ENCODE data around the gene RAB44.

Gene RAB44

GRCh38 chr6:36706339-36706738 lies 8.7 kb downstream of the RAB44 start:
- H3K27ac ChIP-seq (ENCODE audit: low read depth in 2 of 2, low read length in 2 of 2), result no peak overlapping the region
- H3K4me3 ChIP-seq (ENCODE audit: low read length in 2 of 2), result no peak overlapping the region
- H3K27me3 ChIP-seq (ENCODE audit: control insufficient read depth in 2 of 2, insufficient read depth in 2 of 2, low read length in 2 of 2), result no peaks in the 10 kb centered on the region
- H3K4me1 ChIP-seq (ENCODE audit: control insufficient read depth in 2 of 2, insufficient read depth in 2 of 2, low read length in 2 of 2), result no peaks in the 10 kb centered on the region
- H3K9me3 ChIP-seq (ENCODE audit: control insufficient read depth in 2 of 2, low read length in 2 of 2), result no peaks in the 10 kb centered on the region
- H3K9ac ChIP-seq (ENCODE audit: low read depth in 1 of 2, low read length in 2 of 2), result no peak overlapping the region
- H3K36me3 ChIP-seq (ENCODE audit: control insufficient read depth in 2 of 2, insufficient read depth in 2 of 2, low read length in 2 of 2), result no peaks in the 10 kb centered on the region

DNA sequence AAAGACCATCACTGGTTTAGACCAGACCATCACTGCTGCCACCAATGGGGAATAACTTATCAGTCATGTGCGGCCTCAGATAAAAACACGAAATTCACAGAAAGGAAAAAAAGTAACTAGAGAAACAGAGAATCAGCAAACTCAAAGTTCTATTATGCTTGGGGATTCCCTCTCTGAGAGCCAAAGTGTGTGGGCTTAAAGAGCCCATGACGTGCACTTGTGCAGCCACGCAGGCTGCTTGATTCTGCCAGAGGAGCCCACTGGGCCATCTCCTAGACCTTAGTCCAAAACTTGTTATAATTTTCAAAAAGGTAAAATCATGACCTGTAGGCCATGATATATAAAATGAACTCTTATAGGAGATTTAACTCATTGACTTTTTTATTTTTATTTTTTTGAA lies 15.2 kb downstream of the RAB44 start:
- Histone ChIP-seq H3K4me1 (ENCODE audit: control insufficient read depth in 2 of 2, insufficient read depth in 2 of 2, low read length in 2 of 2) (peaks cover 6 to 10% of the 10 kb centered on the region in 2 donors), H3K4me3 (ENCODE audit: low read length in 2 of 2) (no peak overlapping the region), H3K36me3 (ENCODE audit: control insufficient read depth in 2 of 2, insufficient read depth in 2 of 2, low read length in 2 of 2) (no peaks in the 10 kb centered on the region), H3K27me3 (ENCODE audit: control insufficient read depth in 2 of 2, insufficient read depth in 2 of 2, low read length in 2 of 2) (no peaks in the 10 kb centered on the region), H3K27ac (ENCODE audit: low read depth in 2 of 2, low read length in 2 of 2) (no peak overlapping the region), H3K9me3 (ENCODE audit: control insufficient read depth in 2 of 2, low read length in 2 of 2) (no peaks in the 10 kb centered on the region), H3K9ac (ENCODE audit: low read depth in 1 of 2, low read length in 2 of 2) (no peak overlapping the region)

GRCh38 chr6:36713846-36714245 lies 16.2 kb downstream of the RAB44 start:
- Histone ChIP-seq H3K4me1 (ENCODE audit: control insufficient read depth in 2 of 2, insufficient read depth in 2 of 2, low read length in 2 of 2) (peaks cover 6 to 10% of the 10 kb centered on the region in 2 donors), H3K27ac (ENCODE audit: low read depth in 2 of 2, low read length in 2 of 2) (no peak overlapping the region), H3K4me3 (ENCODE audit: low read length in 2 of 2) (no peak overlapping the region), H3K36me3 (ENCODE audit: control insufficient read depth in 2 of 2, insufficient read depth in 2 of 2, low read length in 2 of 2) (no peaks in the 10 kb centered on the region), H3K27me3 (ENCODE audit: control insufficient read depth in 2 of 2, insufficient read depth in 2 of 2, low read length in 2 of 2) (no peaks in the 10 kb centered on the region), H3K9ac (ENCODE audit: low read depth in 1 of 2, low read length in 2 of 2) (no peak overlapping the region), H3K9me3 (ENCODE audit: control insufficient read depth in 2 of 2, low read length in 2 of 2) (no peaks in the 10 kb centered on the region)

- Histone ChIP-seq H3K9me3 (ENCODE audit: control insufficient read depth in 2 of 2, low read length in 2 of 2) (no peaks in the 10 kb centered on the region), H3K36me3 (ENCODE audit: control insufficient read depth in 2 of 2, insufficient read depth in 2 of 2, low read length in 2 of 2) (no peaks in the 10 kb centered on the region), H3K4me3 (ENCODE audit: low read length in 2 of 2) (no peak overlapping the region), H3K9ac (ENCODE audit: low read depth in 1 of 2, low read length in 2 of 2) (no peak overlapping the region), H3K4me1 (ENCODE audit: control insufficient read depth in 2 of 2, insufficient read depth in 2 of 2, low read length in 2 of 2) (peaks cover 6 to 10% of the 10 kb centered on the region in 2 donors), H3K27ac (ENCODE audit: low read depth in 2 of 2, low read length in 2 of 2) (no peak overlapping the region), H3K27me3 (ENCODE audit: control insufficient read depth in 2 of 2, insufficient read depth in 2 of 2, low read length in 2 of 2) (no peaks in the 10 kb centered on the region)
Measured at GRCh38 chr6:36714511-36714910, 16.9 kb downstream of the RAB44 start.

DNA sequence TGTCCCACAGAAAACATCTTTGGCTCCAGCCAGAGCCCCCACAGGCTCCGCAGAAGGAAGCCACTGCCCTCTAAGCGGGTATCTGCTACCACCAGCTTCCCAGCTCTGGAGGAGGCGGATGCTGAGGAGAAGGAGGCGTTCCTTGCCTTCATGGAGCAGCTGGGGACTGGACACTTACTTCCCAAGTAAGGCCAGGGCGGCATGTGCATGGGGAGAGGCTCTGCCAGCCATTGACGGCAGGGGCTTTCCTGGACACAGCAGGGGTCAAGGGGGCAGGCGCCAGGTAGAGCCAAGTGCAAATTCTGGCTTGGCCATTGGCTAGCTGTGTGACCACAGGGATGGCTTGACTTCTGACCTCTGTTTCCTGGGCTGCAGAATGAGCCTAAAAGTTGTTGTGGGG lies 17.8 kb downstream of the RAB44 start:
- Histone ChIP-seq H3K27ac (ENCODE audit: low read depth in 2 of 2, low read length in 2 of 2) (no peak overlapping the region), H3K9ac (ENCODE audit: low read depth in 1 of 2, low read length in 2 of 2) (no peak overlapping the region), H3K27me3 (ENCODE audit: control insufficient read depth in 2 of 2, insufficient read depth in 2 of 2, low read length in 2 of 2) (no peaks in the 10 kb centered on the region), H3K4me1 (ENCODE audit: control insufficient read depth in 2 of 2, insufficient read depth in 2 of 2, low read length in 2 of 2) (peaks cover 6 to 10% of the 10 kb centered on the region in 2 donors), H3K36me3 (ENCODE audit: control insufficient read depth in 2 of 2, insufficient read depth in 2 of 2, low read length in 2 of 2) (no peaks in the 10 kb centered on the region), H3K9me3 (ENCODE audit: control insufficient read depth in 2 of 2, low read length in 2 of 2) (no peaks in the 10 kb centered on the region), H3K4me3 (ENCODE audit: low read length in 2 of 2) (no peak overlapping the region)

DNA sequence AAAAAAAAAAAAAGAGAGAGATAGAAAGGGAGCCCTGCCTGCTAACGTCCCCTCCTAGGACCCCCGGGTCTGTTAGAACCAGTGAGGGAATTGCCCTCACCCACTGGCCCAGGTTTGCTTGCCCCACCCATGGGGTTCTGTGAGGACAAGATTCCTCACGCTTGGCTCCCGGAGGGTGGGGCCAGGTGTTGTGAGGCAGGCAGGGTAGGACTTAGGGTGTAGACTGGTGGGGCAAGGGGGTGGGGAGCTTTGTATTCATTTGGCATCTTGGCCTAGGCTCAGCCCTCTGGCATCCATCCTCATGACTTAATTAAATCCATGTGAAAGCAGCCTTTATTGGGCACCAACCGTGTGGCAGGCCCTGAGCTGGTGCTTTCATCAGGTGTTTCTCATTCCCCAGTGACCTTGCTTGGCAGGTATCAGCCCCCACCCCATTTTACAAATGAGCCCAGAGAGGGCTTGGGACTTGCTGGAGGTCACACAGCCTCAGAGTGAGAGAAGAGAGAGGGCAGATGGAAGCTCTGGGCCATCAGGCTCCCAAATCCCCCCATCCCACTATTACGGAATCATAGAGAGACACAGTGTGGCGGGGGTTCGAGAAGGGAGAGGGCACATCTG lies 19.0 kb downstream of the RAB44 start:
- H3K9ac ChIP-seq (ENCODE audit: low read depth in 1 of 2, low read length in 2 of 2), result no peak overlapping the region

GRCh38 chr6:36717231-36717825 lies 19.7 kb downstream of the RAB44 start:
- H3K9ac ChIP-seq (ENCODE audit: low read depth in 1 of 2, low read length in 2 of 2), result no peak overlapping the region

More for the DNA sequence above, 19.0 kb downstream of the RAB44 start:
- H3K4me3 ChIP-seq (ENCODE audit: low read length in 2 of 2), result no peak overlapping the region
- H3K27ac ChIP-seq (ENCODE audit: low read depth in 2 of 2, low read length in 2 of 2), result no peak overlapping the region
- no peaks in the 10 kb centered on the region for H3K36me3 ChIP-seq (ENCODE audit: control insufficient read depth in 2 of 2, insufficient read depth in 2 of 2, low read length in 2 of 2)
- H3K27me3 ChIP-seq (ENCODE audit: control insufficient read depth in 2 of 2, insufficient read depth in 2 of 2, low read length in 2 of 2), result no peaks in the 10 kb centered on the region
- peaks cover 6 to 10% of the 10 kb centered on the region in 2 donors for H3K4me1 ChIP-seq (ENCODE audit: control insufficient read depth in 2 of 2, insufficient read depth in 2 of 2, low read length in 2 of 2)
- no peaks in the 10 kb centered on the region for H3K9me3 ChIP-seq (ENCODE audit: control insufficient read depth in 2 of 2, low read length in 2 of 2)

DNA sequence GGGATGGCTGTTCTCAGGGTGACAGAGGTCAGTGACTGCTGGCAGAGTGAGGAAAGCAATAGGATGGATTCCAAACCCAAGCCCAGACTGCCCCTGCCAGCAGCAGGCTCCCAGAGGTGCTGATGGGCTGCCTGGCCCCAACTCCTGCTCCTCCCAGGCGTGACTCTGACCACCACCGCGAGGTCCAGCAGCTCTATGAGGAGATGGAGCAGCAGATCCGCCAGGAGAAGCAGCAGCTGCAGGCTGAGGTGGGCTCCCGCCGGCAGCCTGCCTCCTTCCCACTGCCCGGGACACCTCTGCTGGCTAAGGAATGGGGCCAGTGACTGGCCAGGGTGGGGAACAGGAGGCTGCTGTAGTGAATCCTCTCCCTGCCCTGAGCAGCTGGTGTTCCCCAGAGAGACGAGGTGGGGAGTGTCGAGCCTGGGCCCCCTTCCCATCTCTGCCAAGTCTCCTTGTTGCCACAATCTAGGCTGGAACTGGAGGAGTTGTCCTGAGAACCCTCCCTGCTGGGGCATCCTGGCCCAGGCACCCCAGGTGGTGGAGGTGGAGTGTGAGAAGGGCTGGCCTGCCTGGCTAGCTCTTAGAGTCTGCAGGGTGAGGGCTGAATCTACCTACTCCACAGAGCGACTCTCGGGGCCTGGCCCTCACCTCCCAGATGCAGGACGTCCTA lies 20.4 kb downstream of the RAB44 start:
- Histone ChIP-seq H3K9me3 (ENCODE audit: control insufficient read depth in 2 of 2, low read length in 2 of 2) (no peaks in the 10 kb centered on the region), H3K36me3 (ENCODE audit: control insufficient read depth in 2 of 2, insufficient read depth in 2 of 2, low read length in 2 of 2) (no peaks in the 10 kb centered on the region), H3K27ac (ENCODE audit: low read depth in 2 of 2, low read length in 2 of 2) (no peak overlapping the region), H3K27me3 (ENCODE audit: control insufficient read depth in 2 of 2, insufficient read depth in 2 of 2, low read length in 2 of 2) (no peaks in the 10 kb centered on the region), H3K4me3 (ENCODE audit: low read length in 2 of 2) (no peak overlapping the region), H3K9ac (ENCODE audit: low read depth in 1 of 2, low read length in 2 of 2) (no peak overlapping the region), H3K4me1 (ENCODE audit: control insufficient read depth in 2 of 2, insufficient read depth in 2 of 2, low read length in 2 of 2) (peaks cover 6 to 10% of the 10 kb centered on the region in 2 donors)

More at GRCh38 chr6:36717231-36717825, 19.7 kb downstream of the RAB44 start:
- Histone ChIP-seq H3K27ac (ENCODE audit: low read depth in 2 of 2, low read length in 2 of 2) (no peak overlapping the region), H3K4me1 (ENCODE audit: control insufficient read depth in 2 of 2, insufficient read depth in 2 of 2, low read length in 2 of 2) (peaks cover 6 to 10% of the 10 kb centered on the region in 2 donors), H3K4me3 (ENCODE audit: low read length in 2 of 2) (no peak overlapping the region), H3K36me3 (ENCODE audit: control insufficient read depth in 2 of 2, insufficient read depth in 2 of 2, low read length in 2 of 2) (no peaks in the 10 kb centered on the region), H3K27me3 (ENCODE audit: control insufficient read depth in 2 of 2, insufficient read depth in 2 of 2, low read length in 2 of 2) (no peaks in the 10 kb centered on the region), H3K9me3 (ENCODE audit: control insufficient read depth in 2 of 2, low read length in 2 of 2) (no peaks in the 10 kb centered on the region)

- Histone ChIP-seq H3K9me3 (ENCODE audit: control insufficient read depth in 2 of 2, low read length in 2 of 2) (no peaks in the 10 kb centered on the region), H3K9ac (ENCODE audit: low read depth in 1 of 2, low read length in 2 of 2) (no peak overlapping the region)
Measured at GRCh38 chr6:36718560-36718959, 20.9 kb downstream of the RAB44 start.

DNA sequence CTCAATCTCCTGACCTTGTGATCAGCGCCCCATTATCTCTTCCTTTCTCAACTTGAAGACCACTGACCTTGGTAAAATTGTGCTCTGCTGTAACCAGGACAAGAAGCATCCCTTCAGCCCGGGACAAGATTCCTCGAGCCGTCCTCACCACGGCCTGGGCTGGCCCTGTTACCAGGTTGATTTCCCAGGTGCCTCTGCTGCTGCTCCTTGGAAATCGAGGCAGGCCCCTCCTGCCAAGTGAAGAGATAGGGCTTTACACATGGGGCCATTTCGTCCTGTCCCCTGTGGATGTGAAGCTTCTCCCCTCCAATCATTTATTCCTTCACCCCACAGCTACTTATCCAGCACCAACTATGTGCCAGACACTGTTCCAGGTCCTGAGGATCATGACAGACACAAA lies 21.5 kb downstream of the RAB44 start:
- Histone ChIP-seq H3K4me1 (ENCODE audit: control insufficient read depth in 2 of 2, insufficient read depth in 2 of 2, low read length in 2 of 2) (peaks cover 6 to 10% of the 10 kb centered on the region in 2 donors), H3K27me3 (ENCODE audit: control insufficient read depth in 2 of 2, insufficient read depth in 2 of 2, low read length in 2 of 2) (no peaks in the 10 kb centered on the region), H3K4me3 (ENCODE audit: low read length in 2 of 2) (no peak overlapping the region), H3K9me3 (ENCODE audit: control insufficient read depth in 2 of 2, low read length in 2 of 2) (no peaks in the 10 kb centered on the region), H3K36me3 (ENCODE audit: control insufficient read depth in 2 of 2, insufficient read depth in 2 of 2, low read length in 2 of 2) (no peaks in the 10 kb centered on the region), H3K27ac (ENCODE audit: low read depth in 2 of 2, low read length in 2 of 2) (no peak overlapping the region), H3K9ac (ENCODE audit: low read depth in 1 of 2, low read length in 2 of 2) (no peak overlapping the region)

More at GRCh38 chr6:36718560-36718959, 20.9 kb downstream of the RAB44 start:
- Histone ChIP-seq H3K36me3 (ENCODE audit: control insufficient read depth in 2 of 2, insufficient read depth in 2 of 2, low read length in 2 of 2) (no peaks in the 10 kb centered on the region), H3K4me3 (ENCODE audit: low read length in 2 of 2) (no peak overlapping the region), H3K4me1 (ENCODE audit: control insufficient read depth in 2 of 2, insufficient read depth in 2 of 2, low read length in 2 of 2) (peaks cover 6 to 10% of the 10 kb centered on the region in 2 donors), H3K27ac (ENCODE audit: low read depth in 2 of 2, low read length in 2 of 2) (no peak overlapping the region), H3K27me3 (ENCODE audit: control insufficient read depth in 2 of 2, insufficient read depth in 2 of 2, low read length in 2 of 2) (no peaks in the 10 kb centered on the region)

Measured in mucosa of rectum (tissue), 2 donors.